Measurements from ENCODE around the gene OVCA2.

DNA sequence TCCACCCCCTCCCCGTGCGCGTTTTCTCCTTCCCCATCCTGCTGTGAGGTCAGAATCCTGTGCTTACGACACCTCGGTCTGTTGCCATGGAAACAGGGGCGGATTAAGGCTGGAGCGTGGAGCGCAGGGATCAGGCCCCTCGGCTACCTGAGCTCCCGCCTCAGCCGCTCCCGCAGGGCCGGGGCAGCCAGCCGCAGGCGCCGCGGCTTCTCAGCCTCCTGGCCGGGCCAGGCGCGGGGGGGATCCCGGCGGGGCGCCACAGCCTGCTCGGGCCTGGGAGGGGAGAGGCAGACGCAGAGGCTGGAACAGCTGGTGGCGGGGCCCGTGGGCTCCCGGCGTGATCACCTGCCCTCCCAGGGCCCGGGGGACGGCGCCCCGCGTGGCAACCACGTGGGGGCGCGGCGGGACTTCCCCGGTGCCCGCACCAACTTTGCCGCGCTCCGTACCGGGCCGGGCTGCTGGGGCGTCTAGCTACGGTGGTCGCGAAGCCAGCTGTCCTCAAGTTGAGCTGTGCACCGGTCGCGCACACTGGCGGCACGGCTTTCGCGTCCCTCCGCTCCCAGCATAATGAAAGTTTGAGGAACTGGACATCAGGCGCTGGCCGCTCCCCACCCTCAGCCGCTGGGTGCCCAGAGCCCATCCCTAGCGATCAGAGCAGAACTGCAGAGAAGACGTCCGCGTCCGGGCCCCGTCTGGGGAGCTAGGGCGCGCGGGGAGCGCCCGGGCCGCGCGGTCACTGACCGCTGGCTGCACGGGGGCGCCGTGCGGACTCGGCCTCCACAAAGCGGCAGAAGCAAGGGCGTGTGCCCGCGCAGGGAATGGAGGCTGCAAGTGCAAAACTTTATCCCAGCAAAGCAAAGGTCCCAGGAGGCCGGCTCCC lies 17.9 kb upstream of the OVCA2 start:
- no peak for TF ChIP-seq GATA2 (IDR thresholded peaks at IDR 0.05; ENCODE audit: low read depth, low read length)
- TF ChIP-seq GATA3 (IDR thresholded peaks at IDR 0.05; ENCODE audit: low read depth, low read length), result no peak

All from SH-SY5Y (cell line).